Right lobe of liver (tissue), 6 donors: ENCODE results near the gene RHBDL1. TPM values are rescaled to one million over a fixed set of nuclear protein-coding genes. Genes with fewer than 3 reads are reported as not detected.

ENCODE experiments used
- ATAC-seq, 4 donors: fragments of 200-7000 bp; cut with Tn5 transposase; one replicate each; pipeline ENCODE4 v1.9.1; 2020; ENCODE audit warnings: mild to moderate bottlenecking in 4 of 4, moderate library complexity in 4 of 4
- DNase-seq, 3 donors: peaks; one replicate each; pipeline ENCODE4 v3.0.0-alpha.2; 2020
- H3K27ac ChIP-seq, 3 donors: fragments of 200-600 bp; one replicate each; pipeline ENCODE4 v1.8.0; 2022
- H3K27me3 ChIP-seq, 2 donors: fragments of 200-600 bp; one replicate each; pipeline ENCODE4 v1.8.0; 2022
- H3K36me3 ChIP-seq, 4 donors: fragments of 200-600 bp; sonication (generic) in 1 of 4; one replicate each; pipeline versions ENCODE4 v1.5.1 to v1.8.0; 2017 to 2022; ENCODE audit warnings: control low read depth in 1 of 4
- H3K4me1 ChIP-seq, 4 donors: fragments of 200-600 bp; sonication (generic) in 1 of 4; one replicate each; pipeline versions ENCODE4 v1.5.1 to v1.8.0; 2017 to 2022; ENCODE audit warnings: control low read depth in 1 of 4
- H3K4me3 ChIP-seq, 3 donors: fragments of 200-600 bp; one replicate each; pipeline ENCODE4 v1.8.0; 2022
- H3K9me3 ChIP-seq, 4 donors: fragments of 200-600 bp; sonication (generic) in 1 of 4; one replicate each; pipeline versions ENCODE4 v1.5.1 to v1.8.0; 2017 to 2022; ENCODE audit warnings: control low read depth in 1 of 4
- POLR2A ChIP-seq: fragments of 450-650 bp; IDR thresholded peaks from one replicate; pipeline ENCODE4 v1.6.1; 2017; ENCODE audit warnings: antibody characterized with exemption, mild to moderate bottlenecking
- WGBS: methylation state at CpG from one replicate; pipeline ENCODE4 v1.1.6; 2018; ENCODE audit warnings: low coverage, low lambda C conversion rate; ENCODE audit not compliant: insufficient coverage; ENCODE audit errors: missing lambda C conversion rate; 5-methylcytosine and 5-hydroxymethylcytosine counted together
- intact Hi-C, 2 donors: fragments of 100-400 bp; cut with DNase I; formaldehyde crosslinking; loops; one replicate each; pipeline versions ENCODE4 v1.11.2 to v1.14.1; 2022
- total RNA-seq, 6 experiments: library from RNA; depleted of rRNA in 2 of 6; stranded (reverse); fragments of >200 nt in 2 of 6; fragmentation: NEBNext Ultra II Directional in 3 of 6; extraction: Animal tissue kit (Norgen Biotek cat#: 25700) in 3 of 6; gene quantifications; one replicate each; pipeline versions ENCODE4 v1.1.0 to v1.2.4, GENCODE V29; 2016 to 2023
- TF ChIP-seq, protein P1 (sequence below), 4 donors: fragments of 200-600 bp in 3 of 4; fragments of 450-650 bp in 1 of 4; IDR thresholded peaks; one replicate each; pipeline versions ENCODE4 v1.5.1 to v1.8.0; 2016 to 2022; ENCODE audit warnings: antibody characterized with exemption in 4 of 4, mild to moderate bottlenecking in 2 of 4
- donor health status: DM: no; HTN: yes; CAD: no.
- donor health status: DM: no; HTN: no; CAD: no.
- donor health status: DM: no; HTN: no; CAD: no.
- donor health status: DM: no; HTN: yes; CAD: no.
- donor health status: DM: no; HTN: yes; CAD: no.

RHBDL1 gene
- total RNA-seq, 6 experiments from 2014 or later, result 0.37 to 1.1 (median 0.60) TPM

DNA sequence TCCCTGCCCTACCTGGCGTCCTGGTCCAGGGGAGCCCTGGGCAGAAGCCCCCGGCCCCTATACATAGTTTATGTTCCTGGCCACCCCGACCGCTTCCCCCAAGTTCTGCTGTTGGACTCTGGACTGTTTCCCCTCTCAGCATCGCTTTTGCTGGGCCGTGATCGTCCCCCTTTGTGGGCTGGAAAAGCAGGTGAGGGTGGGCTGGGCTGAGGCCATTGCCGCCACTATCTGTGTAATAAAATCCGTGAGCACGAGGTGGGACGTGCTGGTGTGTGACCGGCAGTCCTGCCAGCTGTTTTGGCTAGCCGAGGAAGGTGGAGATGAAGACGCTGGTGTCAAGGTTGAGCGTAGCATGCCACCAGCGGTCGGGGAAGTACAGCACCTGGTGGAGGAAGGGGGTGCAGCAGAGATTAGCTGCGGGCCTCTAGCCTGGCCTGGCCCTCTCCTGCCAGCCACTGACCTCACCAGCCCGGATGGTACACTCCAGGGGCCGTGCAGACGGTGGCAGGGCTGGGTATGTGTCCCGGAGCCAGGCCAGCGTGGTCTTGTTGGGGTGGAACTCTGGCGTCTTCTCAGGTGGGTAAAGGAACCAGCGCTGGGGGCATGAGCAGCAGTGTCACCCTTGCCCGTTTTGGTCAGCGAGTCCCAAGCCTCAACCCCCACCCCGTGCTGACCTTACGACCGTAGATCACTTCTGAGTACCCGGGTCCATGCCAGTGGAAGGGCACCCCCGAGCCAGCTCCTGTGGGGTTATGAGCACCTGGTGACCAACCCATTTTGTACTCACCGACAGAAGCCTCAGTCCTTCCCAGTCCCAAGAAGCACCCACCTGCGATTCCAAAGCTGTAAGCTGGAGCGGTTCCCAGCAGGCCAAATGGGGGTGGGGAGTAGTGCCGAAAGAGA is 7.3 kb downstream of the RHBDL1 start:
- WGBS, result 59% methylated on average over 13 of the region's 36 CpGs
- TF ChIP-seq, protein P1, sequence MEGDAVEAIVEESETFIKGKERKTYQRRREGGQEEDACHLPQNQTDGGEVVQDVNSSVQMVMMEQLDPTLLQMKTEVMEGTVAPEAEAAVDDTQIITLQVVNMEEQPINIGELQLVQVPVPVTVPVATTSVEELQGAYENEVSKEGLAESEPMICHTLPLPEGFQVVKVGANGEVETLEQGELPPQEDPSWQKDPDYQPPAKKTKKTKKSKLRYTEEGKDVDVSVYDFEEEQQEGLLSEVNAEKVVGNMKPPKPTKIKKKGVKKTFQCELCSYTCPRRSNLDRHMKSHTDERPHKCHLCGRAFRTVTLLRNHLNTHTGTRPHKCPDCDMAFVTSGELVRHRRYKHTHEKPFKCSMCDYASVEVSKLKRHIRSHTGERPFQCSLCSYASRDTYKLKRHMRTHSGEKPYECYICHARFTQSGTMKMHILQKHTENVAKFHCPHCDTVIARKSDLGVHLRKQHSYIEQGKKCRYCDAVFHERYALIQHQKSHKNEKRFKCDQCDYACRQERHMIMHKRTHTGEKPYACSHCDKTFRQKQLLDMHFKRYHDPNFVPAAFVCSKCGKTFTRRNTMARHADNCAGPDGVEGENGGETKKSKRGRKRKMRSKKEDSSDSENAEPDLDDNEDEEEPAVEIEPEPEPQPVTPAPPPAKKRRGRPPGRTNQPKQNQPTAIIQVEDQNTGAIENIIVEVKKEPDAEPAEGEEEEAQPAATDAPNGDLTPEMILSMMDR (IDR thresholded peaks at IDR 0.05), result no peak
- no peak for TF ChIP-seq POLR2A
- intact Hi-C loops, result no loop called here
- H3K36me3 ChIP-seq, result peaks cover 0 to 21% (median 7%) of the 10 kb centered on the region in 4 donors
- no peaks in the 10 kb centered on the region for H3K27me3 ChIP-seq
- peak overlapping the region in 1 of 3 donors; percentile 84 for H3K4me3 ChIP-seq
- peaks cover 0 to 41% (median 13%) of the 10 kb centered on the region in 4 donors for H3K4me1 ChIP-seq
- no peak overlapping the region for H3K27ac ChIP-seq
- DNase-seq (peak in 1 of 3 donors; percentile 56), ATAC-seq (no peak)
- no peaks in the 10 kb centered on the region for H3K9me3 ChIP-seq

DNA sequence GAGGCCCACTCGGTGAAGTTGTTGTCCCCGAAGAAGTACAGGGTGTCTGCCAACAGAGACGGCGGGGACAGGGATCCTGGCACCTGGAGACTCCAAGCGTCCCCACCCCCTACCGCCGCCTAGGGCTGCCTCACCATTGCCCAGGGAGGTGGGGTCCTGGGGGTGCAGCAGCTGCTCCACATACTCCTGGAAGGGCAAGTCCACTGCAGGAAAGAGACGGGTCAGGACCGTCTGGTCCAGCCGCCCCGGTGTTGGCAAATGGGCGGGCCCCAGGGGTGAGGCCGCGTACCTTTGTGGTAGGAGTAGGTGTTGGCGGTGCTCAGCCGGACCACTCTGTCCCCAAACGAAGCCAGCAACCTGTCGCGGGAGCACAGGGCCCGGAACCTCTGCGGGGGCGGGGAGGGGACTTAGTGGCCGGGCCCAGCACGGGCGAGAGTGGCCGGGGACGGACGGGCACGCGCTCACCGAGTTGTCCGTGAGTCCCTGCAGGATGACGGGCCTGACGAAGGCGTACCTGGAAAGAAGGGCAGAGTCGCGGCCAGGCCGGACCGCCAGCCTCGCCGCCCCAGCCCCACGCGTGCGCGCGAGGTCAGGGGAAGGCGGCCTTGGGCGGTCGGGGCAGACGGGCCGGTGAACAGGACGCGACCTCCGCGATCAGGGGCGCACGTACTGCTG is 8.1 kb downstream of the RHBDL1 start:
- H3K27me3 ChIP-seq, result no peaks in the 10 kb centered on the region
- intact Hi-C loops, result no loop called here
- peaks cover 0 to 21% (median 7%) of the 10 kb centered on the region in 4 donors for H3K36me3 ChIP-seq
- H3K9me3 ChIP-seq, result no peaks in the 10 kb centered on the region
- H3K27ac ChIP-seq, result peak overlapping the region in 2 of 3 donors; percentile 32 to 36
- H3K4me1 ChIP-seq, result peaks cover 0 to 40% (median 14%) of the 10 kb centered on the region in 4 donors
- no peak for ATAC-seq
- 41% methylated on average over 5 of the region's 57 CpGs for WGBS
- DNase-seq, result peak in 1 of 3 donors; percentile 60
- peak overlapping the region; percentile 47 to 84 (median 68) for H3K4me3 ChIP-seq
- TF ChIP-seq, protein P1 (IDR thresholded peaks at IDR 0.05), result no peak

- WGBS, result 0% methylated on average over 3 of the region's 91 CpGs
- DNase-seq, result peak; percentile 98
- Histone ChIP-seq H3K27ac (peak within 1 kb of the TSS; percentile 32 to 40 (median 36)), H3K4me3 (peak within 1 kb of the TSS; percentile 47 to 84 (median 68)), H3K9me3 (no peaks in the 10 kb centered on the region), H3K27me3 (no peaks in the 10 kb centered on the region), H3K4me1 (peaks cover 0 to 41% (median 17%) of the 10 kb centered on the region in 4 donors), H3K36me3 (peaks cover 0 to 21% (median 7%) of the 10 kb centered on the region in 4 donors)
- TF ChIP-seq POLR2A, result peak; percentile 63
- TF ChIP-seq, protein P1 (IDR thresholded peaks at IDR 0.05), result no peak
- ATAC-seq, result peak; percentile 60 to 71 (median 66)
- intact Hi-C loops, result no loop called here
Measured at GRCh38 chr16:684071-684794, 8.8 kb downstream of the RHBDL1 start, which contains the start of gene JMJD8. Gene JMJD8, minus strand, starts transcription at chr16:684334. Its CDS starts 15 bp downstream, at chr16:684319.
